ENCODE results near the gene PIGU.
"Not testable (repeated sequence)": the region's sequence is repeated elsewhere in the genome, so short reads cannot be mapped to it uniquely, and the experiment has no call there.

Gene PIGU

DNA sequence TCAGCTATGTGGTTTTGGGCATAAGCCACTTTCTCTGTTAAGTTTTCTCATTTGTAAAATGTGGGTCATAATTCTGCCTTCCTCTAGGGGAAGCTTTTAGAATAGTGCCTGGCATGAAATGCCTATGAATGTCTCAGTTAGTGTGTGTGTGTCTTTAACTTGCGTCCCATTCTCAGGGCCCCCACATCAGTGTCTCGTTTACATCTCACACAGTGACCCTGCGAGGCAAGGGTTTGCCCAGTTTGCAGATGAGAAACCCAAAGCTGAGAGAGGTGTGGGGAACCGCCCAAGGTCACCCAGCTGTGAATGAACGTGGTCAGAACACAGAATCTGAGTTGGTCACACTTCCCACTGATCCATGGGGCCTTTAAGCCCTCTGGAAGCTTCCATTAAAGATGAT is 146.6 kb downstream of the PIGU start:
- DNase-seq, result no peak

DNA sequence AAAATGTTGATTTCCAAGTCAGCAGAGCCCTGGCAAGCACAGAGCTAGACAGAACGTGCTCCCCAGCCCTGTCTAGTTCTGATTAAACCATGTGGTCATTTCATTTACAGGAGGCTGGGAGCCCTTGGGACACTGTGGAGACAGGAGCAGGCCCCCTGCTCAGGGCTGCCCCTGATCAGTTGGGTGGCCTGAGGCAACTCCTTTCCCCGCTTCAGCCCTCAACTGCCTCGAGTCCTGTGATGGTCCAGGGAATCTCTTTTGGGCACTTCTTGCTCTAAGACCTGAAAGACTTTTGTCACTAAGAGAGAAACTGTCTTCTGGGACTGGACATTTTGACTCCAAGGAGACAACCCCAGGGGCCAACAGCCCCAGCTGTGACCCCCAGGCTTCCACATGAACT is 147.2 kb downstream of the PIGU start:
- no peak for DNase-seq

DNA sequence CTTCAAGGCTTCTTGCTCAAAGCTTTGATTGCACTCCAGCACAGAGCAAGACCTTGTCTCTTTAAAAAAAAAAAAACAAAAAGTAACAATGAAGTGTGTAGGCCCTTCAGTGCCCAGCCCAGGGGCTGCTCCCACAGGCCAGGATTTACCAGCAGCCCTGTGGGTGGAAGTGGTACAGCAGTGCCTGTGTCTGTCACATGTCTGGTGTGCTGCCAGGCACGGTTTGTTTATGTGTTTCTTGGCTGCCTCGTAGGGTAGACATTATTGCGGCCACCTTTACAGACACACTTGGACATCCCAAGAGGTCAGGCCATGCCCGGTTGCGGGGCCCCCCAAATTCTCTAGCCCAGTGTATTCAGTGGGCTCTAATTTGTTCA is 148.0 kb downstream of the PIGU start:
- no peak for DNase-seq

DNA sequence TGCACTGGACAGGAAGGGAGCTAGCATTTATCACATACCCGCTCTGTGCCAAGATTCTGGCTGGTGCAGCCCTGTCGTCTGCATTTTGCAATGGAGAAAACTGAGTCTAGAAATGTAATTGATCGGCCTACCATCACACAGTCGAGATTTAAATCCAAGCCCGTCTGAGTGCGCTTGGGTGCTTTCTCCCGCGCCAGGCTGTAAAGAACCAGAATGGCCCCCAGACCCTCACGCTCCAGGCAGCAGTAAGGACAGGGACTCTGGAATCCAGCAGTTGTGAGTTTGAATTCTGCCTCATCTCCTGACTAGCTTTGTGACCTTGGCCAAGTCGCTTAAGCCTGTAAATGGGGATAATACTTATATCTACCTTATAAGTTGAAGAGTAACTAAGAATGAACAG is 149.9 kb downstream of the PIGU start:
- peak; percentile 26 for DNase-seq

DNA sequence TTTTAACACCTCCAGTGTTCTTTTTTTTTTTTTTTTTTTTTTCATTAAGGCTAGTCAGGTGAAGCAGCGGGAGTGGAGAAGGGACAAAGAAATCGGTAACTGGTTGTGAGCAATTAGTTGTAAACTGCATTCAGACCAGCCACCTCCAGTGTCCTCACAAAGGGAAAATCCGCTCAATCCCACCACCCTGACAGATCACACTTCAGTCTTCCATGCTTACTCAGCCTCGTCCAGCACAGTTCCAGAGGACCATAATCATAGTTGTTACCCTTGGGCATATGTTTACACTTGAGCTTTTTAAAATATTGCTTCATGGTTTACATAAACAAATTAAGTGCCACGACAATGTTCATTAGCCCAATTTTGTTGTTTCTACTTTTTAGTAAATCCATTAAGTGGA is 150.4 kb downstream of the PIGU start:
- no peak for DNase-seq

DNA sequence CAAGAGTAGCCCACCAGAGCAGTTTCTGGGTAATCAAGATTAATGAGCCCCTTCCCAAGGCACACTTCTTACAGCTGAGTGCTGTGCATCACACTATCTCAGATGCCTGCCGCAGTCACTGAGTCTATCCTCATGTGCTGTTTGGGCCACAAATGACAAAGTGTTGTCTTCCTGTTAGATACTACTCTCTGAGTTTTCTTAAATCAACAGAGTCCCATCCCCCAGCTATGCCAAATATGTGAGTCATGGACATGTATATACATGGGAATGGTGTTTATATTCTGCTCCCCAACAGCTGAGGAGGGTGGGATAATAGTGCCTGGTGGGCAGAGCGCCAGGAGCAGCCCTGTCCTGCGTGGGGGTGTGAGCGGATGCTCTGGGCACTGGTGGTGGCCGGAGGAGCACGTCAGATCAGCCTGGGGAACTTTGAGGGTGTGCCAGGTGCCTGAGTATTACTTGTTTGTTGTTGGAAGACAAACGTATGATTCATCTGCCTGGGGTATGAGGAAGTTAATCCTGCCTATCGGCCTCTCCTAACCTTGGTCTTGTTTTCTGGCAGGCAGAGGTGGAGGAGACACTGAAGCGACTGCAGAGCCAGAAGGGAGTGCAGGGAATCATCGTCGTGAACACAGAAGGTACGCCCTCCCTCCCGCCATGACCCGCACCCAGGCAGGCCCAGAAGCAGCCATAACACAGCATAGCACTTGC is 151.0 kb downstream of the PIGU start:
- peak; percentile 40 for DNase-seq

DNA sequence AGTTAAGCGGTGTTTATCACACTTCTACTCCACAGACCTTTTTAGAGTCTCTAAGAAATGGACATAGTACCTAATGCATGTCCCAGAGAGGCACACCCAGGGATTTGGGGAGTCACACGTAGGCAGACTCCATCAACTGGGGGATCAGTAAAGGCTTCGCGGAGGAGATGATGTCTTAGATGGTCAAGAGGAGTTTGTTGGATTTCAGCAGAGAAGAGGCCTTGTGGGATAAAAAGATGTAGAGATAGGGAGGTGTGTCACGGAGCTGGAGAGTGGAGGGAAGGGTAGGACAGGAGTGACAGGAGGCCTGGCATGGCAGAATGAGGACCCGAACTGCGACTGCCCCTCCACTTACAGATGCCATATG is 151.6 kb downstream of the PIGU start:
- no peak for DNase-seq

DNA sequence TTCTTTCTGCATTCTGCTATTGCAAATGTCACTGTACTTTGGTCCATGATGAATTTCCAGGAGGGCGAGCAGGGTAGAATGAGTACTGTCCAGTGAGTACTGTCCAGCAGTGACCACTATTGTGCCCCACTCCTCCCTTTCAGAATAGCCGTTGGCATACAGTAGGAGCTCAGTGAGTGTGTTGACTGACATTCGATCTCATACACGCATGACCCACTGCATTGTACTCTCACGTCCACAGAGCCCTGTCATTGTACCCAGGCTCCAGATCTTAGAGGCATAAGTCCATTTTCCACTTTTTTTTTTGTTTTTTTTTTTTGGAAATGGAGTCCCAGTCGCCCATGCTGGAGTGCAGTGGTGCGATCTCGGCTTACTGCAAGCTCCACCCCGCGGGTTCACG is 152.5 kb downstream of the PIGU start:
- DNase-seq, result no peak

DNA sequence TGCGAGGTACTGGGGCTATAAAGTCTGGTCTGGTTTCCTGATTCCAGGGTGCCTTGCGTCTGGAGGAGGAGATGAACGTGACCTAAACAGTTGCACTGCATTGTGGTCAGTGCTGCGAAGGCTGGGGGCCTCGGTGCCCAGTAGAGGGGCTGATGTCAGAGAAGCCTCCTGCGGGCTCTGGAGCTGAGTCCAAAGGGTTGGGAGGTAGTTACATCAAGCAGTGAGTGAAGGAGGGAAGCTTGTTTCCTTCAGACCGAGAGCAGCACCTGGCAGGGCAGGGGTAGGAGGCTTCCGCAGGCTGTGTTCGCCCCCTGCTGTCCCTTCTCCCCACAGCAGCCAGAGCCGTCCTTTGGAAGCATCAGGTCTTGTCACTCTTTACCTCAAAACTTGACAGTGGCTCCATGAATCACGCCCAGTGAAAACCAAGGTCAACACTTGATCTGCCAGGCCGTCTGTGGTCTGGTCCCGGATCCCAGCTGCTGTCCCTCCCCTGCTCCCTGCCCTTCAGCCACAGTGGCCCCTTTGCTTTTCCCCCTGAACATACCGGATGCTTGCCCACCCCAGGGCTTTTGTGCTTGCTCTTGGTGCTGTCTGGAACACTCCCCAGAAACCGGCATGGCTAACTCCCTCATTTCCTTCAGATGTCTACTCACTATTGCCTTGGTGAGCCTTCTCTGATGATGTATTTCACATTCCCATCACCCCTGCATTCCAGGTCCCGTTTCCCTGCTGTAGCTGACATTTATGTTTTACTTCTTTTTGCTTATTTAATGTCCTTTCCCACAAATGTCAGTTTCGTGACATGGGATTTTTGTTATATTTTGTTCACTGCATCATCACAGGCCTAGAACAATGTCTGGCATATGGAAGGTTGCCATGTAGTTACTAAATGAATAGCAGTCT is 153.7 kb downstream of the PIGU start:
- peak; percentile 72 for DNase-seq

DNA sequence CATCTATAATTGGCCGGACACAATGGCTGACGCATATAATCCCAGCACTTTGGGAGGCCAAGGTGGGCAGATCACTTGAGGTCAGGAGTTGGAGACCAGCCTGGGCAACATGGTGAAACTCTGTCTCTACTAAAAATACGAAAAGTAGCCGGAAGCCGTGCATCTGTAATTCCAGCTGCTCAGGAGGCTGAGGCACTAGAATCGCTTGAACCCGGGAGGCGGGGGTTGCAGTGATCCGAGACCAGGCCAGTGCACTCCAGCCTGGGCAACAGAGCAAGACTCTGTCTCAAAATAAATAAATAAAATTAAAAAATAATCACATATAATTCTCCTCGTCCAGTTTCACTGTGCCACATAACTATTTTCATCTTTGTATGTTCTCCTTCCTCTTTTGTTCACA is 157.1 kb downstream of the PIGU start:
- DNase-seq, result peak; percentile 35

DNA sequence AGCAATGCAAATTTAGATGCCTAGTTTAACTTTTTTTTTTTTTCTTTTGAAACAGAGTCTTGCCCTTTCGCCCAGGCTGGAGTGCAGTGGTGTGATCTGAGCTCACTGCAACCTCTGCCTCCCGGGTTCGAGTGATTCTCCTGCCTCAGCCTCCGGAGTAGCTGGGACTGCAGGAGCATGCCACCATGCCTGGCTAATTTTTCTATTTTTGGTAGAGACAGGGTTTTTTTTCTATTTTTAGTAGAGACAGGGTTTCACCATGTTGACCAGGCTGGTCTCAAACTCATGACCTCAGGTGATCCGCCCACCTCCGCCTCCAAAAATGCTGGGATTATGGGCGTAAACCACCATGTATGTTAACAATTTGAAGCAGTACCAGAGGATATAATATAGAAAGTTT is 158.0 kb downstream of the PIGU start:
- DNase-seq, result peak; percentile 32

DNA sequence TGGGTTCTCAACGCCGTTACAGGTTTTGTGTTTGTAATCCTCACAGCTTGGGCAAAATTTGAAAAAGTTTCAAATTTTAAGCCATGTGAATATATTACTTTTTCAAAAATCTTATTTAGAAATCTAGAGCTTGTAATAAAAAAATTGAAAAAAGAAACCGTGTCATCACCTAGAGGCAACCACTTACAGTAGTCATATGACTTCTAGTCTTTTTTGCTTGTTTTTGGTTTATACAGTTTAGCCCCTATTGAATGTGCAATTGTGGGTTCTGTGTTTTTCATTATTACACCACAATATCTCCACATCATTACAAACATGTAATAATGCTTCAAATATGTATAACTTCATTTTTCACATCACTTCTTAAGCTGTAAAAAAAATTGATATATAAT is 159.8 kb downstream of the PIGU start:
- no peak for DNase-seq

DNA sequence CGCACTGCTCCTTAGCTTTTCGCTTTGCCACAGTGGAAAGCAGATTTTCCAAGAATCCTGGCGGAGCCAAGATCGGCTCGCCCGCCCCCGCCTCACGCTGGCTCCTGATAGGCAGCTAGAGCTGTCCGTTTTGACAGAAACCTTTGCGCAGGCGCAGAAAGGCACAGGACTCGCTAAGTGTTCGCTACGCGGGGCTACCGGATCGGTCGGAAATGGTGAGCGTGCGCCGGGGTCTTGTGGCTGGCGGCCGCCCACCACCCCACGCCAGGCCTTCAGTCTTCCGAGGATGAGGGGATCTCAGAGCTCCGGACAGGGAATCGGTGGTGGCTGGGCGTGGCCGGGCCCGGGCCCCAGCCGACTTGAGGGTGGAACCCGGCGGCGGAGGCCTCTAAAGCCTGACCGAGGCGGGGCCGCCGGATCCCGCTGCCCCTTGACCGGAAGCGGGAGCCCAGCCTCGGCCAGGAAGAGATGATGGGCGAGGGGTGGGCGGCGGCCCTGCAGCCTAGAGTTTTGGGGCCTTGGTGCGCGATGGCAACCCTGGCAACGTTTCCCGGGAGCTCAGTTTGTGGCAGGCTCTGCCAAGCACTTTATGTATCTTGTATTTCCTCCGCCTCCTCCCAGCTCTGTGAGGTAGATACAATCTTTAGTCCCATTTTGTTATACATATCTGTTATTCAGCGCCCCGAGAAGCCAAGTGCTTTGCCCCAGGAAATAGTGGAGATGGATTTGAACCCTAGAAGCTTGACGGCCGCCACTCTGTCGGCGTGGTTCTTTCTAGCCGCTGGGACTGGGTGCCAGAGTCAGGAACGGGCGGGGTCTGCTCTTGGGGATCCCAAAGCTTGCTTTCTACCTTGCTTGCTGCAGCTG is 160.4 kb downstream of the PIGU start, which contains the start of gene DYNLRB1:
TSS of gene DYNLRB1 (plus strand) at position 176 of the 867 bp plus-strand sequence. CDS start at position 213, 37 bp downstream.
- DNase-seq, result peak; percentile 98

DNA sequence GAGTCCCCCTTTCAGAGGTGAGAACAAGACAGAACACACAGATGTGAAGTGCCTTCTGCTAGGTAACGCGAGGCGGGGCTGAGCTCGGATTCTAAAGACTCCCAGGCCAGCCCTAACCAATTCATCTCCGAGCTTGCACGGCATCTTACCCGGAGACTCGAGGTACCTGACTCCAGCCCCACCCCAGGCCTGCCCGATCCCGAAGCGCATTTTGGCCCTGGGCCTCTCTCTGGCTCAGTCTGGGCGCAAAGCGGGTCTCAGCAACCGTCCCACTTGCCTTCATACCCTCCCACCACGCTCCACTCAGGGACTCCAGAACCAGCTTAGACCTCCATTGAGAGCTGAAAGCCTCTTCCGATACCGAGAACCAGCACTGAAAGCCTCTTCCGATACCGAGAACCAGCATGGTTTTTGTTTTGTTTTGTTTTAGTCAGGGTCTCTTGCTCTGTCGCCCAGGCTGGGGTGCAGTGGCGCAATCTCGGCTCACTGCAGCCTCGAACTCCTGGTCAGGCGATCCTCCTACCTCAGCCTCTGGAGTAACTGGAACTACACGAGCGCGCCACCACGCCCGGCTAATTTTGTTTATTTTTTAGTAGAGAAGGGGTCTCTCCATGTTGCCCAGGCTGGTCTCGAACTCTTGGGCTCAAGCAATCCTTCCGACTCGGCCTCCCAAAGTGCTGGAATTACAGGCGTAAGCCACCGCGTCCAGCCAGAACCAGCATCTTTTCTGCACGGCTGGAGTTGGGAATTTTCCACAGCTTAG is 161.2 kb downstream of the PIGU start:
- DNase-seq, result peak; percentile 83

DNA sequence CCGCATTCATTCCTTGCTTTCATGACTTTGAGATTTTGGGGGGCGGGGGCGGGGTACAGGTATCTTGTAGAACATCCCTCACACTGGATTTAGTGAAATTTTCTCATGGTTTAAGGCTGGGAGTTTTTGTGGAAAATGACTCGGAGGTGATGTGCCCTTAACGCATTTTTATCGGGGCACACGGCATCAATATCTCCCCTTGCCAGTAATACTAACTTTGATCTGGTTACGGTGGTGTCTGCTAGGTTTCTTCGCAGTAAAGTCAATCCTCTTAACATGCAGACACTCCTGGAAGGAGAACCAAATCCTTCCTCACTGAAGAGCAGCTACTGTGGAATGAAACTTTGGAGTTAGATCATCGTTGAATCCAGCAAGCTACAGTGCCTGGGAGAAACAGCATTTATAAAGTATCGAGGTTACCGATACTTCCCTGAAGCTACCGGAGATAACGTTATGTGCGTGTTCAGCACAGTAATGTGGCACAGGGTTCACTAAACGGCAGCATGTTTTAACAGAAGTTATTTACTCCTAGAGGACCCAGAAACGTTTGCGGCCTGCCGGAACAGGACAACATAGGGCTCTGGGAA is 161.9 kb downstream of the PIGU start:
- DNase-seq, result peak; percentile 57

DNA sequence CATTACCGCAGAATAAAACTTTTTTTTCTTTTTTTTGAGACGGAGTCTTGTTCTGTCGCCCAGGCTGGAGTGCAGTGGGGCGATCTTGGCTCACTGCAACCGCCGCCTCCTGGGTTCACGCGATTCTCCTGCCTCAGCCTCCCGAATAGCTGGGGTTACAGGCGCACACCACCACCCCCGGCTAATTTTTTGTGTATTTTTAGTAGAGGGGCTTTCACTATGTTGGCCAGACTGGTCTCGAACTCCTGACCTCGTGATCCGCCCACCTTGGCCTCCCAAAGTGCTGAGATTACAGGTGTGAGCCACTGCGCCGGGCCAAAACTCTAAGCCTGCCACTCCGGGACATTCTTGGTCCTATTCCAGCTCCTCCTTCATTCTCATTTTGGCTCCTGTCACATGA is 162.9 kb downstream of the PIGU start:
- DNase-seq, result not testable (repeated sequence)

DNA sequence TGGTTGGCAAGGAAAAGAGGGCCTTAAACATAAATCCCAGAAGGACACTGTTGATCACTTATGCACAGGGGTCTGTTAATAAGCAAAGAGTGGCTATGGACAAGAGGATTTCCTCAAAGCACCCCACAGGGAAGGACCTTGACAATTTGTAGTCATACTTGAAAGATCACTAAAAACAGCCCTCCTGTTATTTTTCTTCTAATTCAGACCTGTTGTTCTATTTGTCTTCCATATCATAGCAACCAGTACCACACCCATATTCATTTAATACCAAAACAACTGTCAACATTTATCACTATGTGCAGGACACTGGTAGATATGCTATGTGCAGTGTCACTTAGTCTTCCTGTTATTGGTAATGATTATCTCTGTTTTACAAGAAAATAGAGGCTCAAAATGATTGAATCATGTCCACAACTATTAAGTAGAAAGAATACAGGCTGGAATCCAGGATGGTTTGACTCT is 163.9 kb downstream of the PIGU start:
- DNase-seq, result no peak

DNA sequence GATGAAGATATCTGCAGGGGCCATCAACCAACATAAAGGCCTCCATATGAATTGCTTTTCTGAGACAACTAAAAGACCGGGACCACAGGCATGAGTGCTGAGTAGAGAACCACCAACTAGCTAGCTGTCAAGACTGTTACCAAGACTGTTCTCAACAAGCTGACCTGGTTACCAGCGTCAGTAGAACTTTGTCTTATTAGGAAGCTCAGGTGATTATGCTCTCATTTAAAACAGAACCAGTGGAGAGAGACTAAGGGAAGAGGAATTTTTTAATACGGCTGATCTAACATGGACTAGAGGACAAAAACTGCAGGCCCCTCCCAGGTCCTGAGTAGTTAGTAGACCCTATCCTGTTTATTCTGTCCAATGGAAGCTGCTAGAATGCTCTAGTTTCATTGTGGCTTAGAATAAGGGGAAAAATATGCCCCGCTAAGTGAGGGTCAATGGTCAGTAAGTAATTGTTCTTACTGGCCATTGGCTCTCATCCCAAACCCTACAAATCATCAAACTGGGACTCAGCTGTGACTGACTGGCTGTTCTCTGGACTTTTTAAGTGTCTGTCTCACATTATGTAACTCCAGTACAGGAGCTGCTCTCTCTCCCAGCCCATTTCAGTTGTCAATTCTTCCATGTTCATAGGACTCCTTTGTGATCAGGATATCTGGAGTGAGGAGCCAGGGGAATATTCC is 164.5 kb downstream of the PIGU start:
- DNase-seq, result no peak

DNA sequence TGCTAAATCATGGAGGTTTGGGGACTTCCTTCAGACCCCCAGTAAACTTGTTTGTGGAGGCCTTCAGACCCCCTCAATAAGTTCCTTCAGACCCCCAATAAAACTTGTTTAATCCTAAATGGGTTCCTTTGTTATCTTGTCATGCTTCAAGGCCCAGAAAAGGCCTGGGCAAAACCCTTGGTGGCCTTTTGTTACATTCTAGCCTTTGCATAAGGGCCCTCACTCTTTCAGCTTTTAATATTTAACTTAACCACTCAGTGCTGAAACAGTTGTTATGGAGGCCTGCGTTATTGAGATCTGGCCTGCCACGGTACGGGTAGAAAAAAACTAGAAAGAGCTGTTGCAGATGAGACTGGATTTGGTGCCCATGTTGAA is 165.0 kb downstream of the PIGU start:
- DNase-seq, result no peak

DNA sequence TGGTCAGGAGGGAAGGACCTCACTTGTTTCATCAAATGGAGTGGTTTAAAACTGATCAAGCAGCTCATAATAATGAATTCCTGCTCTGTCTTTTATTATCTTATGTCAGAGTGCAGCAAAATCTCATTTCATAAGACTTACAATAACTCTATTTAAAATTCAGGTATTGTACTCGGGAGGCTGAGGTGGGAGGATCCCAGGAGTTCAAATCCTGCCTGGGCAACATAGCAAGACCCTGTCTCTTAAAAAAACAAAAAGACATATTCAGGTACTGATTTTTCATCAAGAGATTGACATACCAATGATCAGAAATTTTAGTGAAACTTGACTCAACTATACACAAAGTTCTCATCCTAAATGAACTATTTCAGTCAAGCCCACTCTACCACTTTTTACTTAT is 166.3 kb downstream of the PIGU start:
- no peak for DNase-seq
